ENCODE results near the gene ABCA13. TPM values are rescaled to one million over a fixed set of nuclear protein-coding genes. Genes with fewer than 3 reads are reported as not detected.

Gene ABCA13
- total RNA-seq, 1 experiment from 2014 or later = 0.76 TPM

DNA sequence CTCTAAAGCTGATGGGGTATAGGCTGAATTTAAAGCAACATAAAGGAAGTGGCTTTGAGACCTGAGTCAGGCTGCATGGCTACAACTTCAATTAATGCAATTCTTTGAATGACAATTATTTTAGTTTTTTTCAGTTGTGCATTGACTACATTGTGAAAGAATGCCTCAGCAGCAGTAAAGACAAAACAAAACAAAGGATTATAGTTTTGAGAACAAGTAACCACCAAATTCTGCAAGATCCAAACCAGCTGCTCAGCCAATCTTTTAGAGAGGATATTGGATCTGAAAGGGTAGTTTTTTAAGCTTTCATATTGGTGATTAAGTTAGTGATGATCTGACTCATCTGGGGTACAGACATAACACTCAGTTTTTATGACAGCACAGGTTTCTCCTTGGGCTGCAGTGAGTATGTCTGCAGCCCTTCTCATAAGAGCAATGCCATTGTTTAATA lies 40.6 kb upstream of the ABCA13 start:
- Histone ChIP-seq H3K36me3 (ENCODE audit: low read depth) (no peaks in the 10 kb centered on the region), H3K9me2 (ENCODE audit: insufficient read depth) (peaks cover 11% of the 10 kb centered on the region), H3F3A (ENCODE audit: insufficient read depth, low read depth) (no peaks in the 10 kb centered on the region), H2AFZ (no peak overlapping the region), H3K79me2 (ENCODE audit: low read depth) (no peaks in the 10 kb centered on the region), H4K20me1 (ENCODE audit: insufficient read depth) (no peaks in the 10 kb centered on the region), H3K27me3 (ENCODE audit: insufficient read depth, low read depth) (peaks cover 12% of the 10 kb centered on the region), H3K4me2 (no peak overlapping the region), H3K4me3 (no peak overlapping the region), H3K4me1 (replicated peaks; ENCODE audit: insufficient read depth) (no peaks in the 10 kb centered on the region), H3K27ac (no peak overlapping the region), H3K9me3 (ENCODE audit: insufficient read depth, low read depth) (no peaks in the 10 kb centered on the region)
- no peak for TF ChIP-seq EZH2 (IDR thresholded peaks at IDR 0.05; ENCODE audit: low read depth)
- TF ChIP-seq, protein P1, sequence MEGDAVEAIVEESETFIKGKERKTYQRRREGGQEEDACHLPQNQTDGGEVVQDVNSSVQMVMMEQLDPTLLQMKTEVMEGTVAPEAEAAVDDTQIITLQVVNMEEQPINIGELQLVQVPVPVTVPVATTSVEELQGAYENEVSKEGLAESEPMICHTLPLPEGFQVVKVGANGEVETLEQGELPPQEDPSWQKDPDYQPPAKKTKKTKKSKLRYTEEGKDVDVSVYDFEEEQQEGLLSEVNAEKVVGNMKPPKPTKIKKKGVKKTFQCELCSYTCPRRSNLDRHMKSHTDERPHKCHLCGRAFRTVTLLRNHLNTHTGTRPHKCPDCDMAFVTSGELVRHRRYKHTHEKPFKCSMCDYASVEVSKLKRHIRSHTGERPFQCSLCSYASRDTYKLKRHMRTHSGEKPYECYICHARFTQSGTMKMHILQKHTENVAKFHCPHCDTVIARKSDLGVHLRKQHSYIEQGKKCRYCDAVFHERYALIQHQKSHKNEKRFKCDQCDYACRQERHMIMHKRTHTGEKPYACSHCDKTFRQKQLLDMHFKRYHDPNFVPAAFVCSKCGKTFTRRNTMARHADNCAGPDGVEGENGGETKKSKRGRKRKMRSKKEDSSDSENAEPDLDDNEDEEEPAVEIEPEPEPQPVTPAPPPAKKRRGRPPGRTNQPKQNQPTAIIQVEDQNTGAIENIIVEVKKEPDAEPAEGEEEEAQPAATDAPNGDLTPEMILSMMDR (conservative IDR thresholded peaks at IDR 0.05) = no peak
- CTCF ChIA-PET = no interaction called here
- DNase-seq = no peak
- intact Hi-C loops (cut with micrococcal nuclease; ENCODE audit: unreplicated experiment) = no loop called here
- no TSS peak for BruUV-seq (replicated peaks)
- POLR2A ChIA-PET (ENCODE audit: unreplicated experiment) = no interaction called here

DNA sequence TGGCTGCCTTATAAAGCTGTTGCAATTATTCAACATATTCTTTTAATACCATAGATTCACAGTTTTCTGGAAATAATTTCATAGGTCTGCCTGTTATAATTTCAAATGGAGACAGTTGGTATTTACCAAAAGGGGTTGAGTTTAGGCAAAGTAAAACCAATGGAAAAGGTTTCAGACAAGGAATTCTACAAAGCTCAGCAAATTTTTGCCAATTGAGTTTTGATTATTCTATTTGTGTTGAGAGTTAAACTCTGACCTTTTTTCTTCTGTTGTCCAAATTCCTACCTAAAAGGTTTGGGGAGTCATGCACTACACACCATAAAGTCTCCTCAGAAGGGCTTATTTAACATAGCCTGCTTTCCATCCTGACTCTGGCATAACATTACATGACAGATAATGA lies 38.5 kb upstream of the ABCA13 start:
- intact Hi-C loops (cut with micrococcal nuclease; ENCODE audit: unreplicated experiment) = no loop called here
- Histone ChIP-seq H3F3A (ENCODE audit: insufficient read depth, low read depth) (no peaks in the 10 kb centered on the region), H3K9me2 (ENCODE audit: insufficient read depth) (peaks cover 11% of the 10 kb centered on the region), H3K27ac (no peak overlapping the region), H2AFZ (no peak overlapping the region), H3K4me2 (no peak overlapping the region), H3K4me3 (no peak overlapping the region), H3K9me3 (ENCODE audit: insufficient read depth, low read depth) (no peaks in the 10 kb centered on the region), H3K36me3 (ENCODE audit: low read depth) (no peaks in the 10 kb centered on the region), H3K27me3 (ENCODE audit: insufficient read depth, low read depth) (peaks cover 12% of the 10 kb centered on the region), H4K20me1 (ENCODE audit: insufficient read depth) (no peaks in the 10 kb centered on the region), H3K4me1 (replicated peaks; ENCODE audit: insufficient read depth) (no peaks in the 10 kb centered on the region), H3K79me2 (ENCODE audit: low read depth) (no peaks in the 10 kb centered on the region)
- POLR2A ChIA-PET (ENCODE audit: unreplicated experiment) = no interaction called here
- DNase-seq = no peak
- BruUV-seq (replicated peaks) = no TSS peak
- CTCF ChIA-PET = no interaction called here
- no peak for TF ChIP-seq EZH2 (IDR thresholded peaks at IDR 0.05; ENCODE audit: low read depth)
- TF ChIP-seq, protein P1 (conservative IDR thresholded peaks at IDR 0.05) = no peak

DNA sequence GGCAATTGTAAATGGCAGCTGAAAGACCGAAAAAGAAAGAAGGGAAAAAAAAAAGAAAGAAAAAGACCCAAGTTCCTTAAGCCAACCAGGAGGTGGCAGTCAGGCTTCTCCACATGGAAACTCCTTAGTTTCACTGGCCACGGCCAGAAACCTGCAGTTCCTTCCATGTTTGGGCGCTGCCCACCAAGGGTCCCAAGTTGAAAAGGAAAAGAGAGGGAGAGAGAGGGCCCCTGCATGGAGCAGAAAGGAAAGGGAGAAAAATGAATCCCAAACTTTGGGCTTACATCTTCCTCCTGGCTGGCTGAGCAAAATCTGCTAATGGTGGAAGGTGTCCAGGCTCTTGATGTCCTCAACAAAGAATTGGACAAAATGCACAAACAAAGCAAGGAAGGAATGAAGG lies 31.8 kb upstream of the ABCA13 start:
- no peaks in the 10 kb centered on the region for H4K20me1 ChIP-seq (ENCODE audit: insufficient read depth)
- H3K4me3 ChIP-seq = no peak overlapping the region
- H3K27ac ChIP-seq = no peak overlapping the region
- no peak for DNase-seq
- ChIA-PET CTCF (interaction anchor here (0.6 to 1.6 kb wide), 6 partner anchors 15 to 873 kb away, joined by 3 to 8 read pairs (median 4); no protein-coding TSS in a partner anchor), POLR2A (ENCODE audit: unreplicated experiment) (interaction anchor here (0.7 kb wide), 1 partner anchor 979 kb away, joined by 3 read pairs; no protein-coding TSS in a partner anchor)
- H2AFZ ChIP-seq = no peak overlapping the region
- intact Hi-C loops (cut with micrococcal nuclease; ENCODE audit: unreplicated experiment) = no loop called here
- no peak for TF ChIP-seq EZH2 (IDR thresholded peaks at IDR 0.05; ENCODE audit: low read depth)
- TF ChIP-seq, protein P1 (conservative IDR thresholded peaks at IDR 0.05) = peak; percentile 36; the same call in 1 of the 2 replicates
- peaks cover 6% of the 10 kb centered on the region; the same call in 1 of the 2 replicates for H3K27me3 ChIP-seq (ENCODE audit: insufficient read depth, low read depth)
- H3K79me2 ChIP-seq (ENCODE audit: low read depth) = no peaks in the 10 kb centered on the region
- no peaks in the 10 kb centered on the region for H3K36me3 ChIP-seq (ENCODE audit: low read depth)
- peaks cover 19% of the 10 kb centered on the region for H3F3A ChIP-seq (ENCODE audit: insufficient read depth, low read depth)
- peak overlapping the region; percentile 62 for H3K4me2 ChIP-seq
- peaks cover 7% of the 10 kb centered on the region for H3K9me3 ChIP-seq (ENCODE audit: insufficient read depth, low read depth)
- no peaks in the 10 kb centered on the region for H3K9me2 ChIP-seq (ENCODE audit: insufficient read depth)
- peaks cover 31% of the 10 kb centered on the region for H3K4me1 ChIP-seq (replicated peaks; ENCODE audit: insufficient read depth)
- BruUV-seq (replicated peaks) = no TSS peak

Measured in PC-9 (cell line).